HCT116 (cell line): Measurements from ENCODE around the gene FDCSP. TPM values are rescaled to one million over a fixed set of nuclear protein-coding genes. Genes with fewer than 3 reads are reported as not detected.

Experiments
- ATAC-seq: fragments of 200-7000 bp; cut with Tn5 transposase; 2 replicates; pipeline ENCODE4 v1.9.1; 2020; ENCODE audit warnings: mild to moderate bottlenecking, moderate library complexity
- BruUV-seq: library from RNA; stranded (reverse); fragments of 400-500 nt; replicated peaks from 2 replicates; lab custom pipeline; 2021; lab: Mats Ljungman, UMichigan
- CTCF ChIA-PET: fragments of 300-600 bp; sonication (Branson Sonifier 250); formaldehyde crosslinking; loops from one replicate; lab custom pipeline; 2021; ENCODE audit warnings: antibody characterized with exemption; lab: Charles Lee
- POLR2A ChIA-PET: fragments of 300-600, 350-600 bp; sonication (Branson Sonifier 250); formaldehyde crosslinking; loops from one replicate; lab custom pipeline; 2021; ENCODE audit warnings: antibody characterized with exemption; lab: Charles Lee
- RAD21 ChIA-PET, 2 experiments: fragments of 300-600 bp; sonication (Branson Sonifier 250); formaldehyde crosslinking; loops; one replicate each; lab custom pipeline; 2023; ENCODE audit warnings: low total read pairs in 2 of 2; ENCODE audit not compliant: uncharacterized antibody in 2 of 2, unreplicated experiment in 2 of 2, low non-redundant PET in 1 of 2; lab: Charles Lee
- DNase-seq: peaks from one replicate; pipeline ENCODE4 v3.0.0-alpha.2; 2010; ENCODE audit warnings: low read depth, low spot score
- H2AFZ ChIP-seq: fragments of 200-600 bp; shearing (Covaris generic), sonication (generic); 2 replicates; pipeline ENCODE4 v1.6.1; 2017; ENCODE audit warnings: low read depth, mixed run types, mixed read lengths, antibody characterized with exemption, low read length; ENCODE audit not compliant: poor library complexity, severe bottlenecking
- H3K27ac ChIP-seq: 2 replicates; pipeline ENCODE4 v1.5.1; 2012; ENCODE audit warnings: low read depth, low read length
- H3K27me3 ChIP-seq: fragments of 200-600 bp; sonication (generic); 2 replicates; pipeline ENCODE4 v1.6.1; 2016; ENCODE audit warnings: mixed run types, low read length, mixed read lengths; ENCODE audit not compliant: insufficient read depth
- H3K36me3 ChIP-seq, 2 experiments: fragments of 200-500 bp in 1 of 2; fragments of 200-600 bp in 1 of 2; sonication (Bioruptor generic) in 1 of 2; sonication (generic) in 1 of 2; 2 replicates each; pipeline versions ENCODE4 v1.5.1 to v1.6.1; 2014 to 2016; ENCODE audit warnings: low read length in 2 of 2, inconsistent platforms in 1 of 2, mixed read lengths in 1 of 2, mixed run types in 1 of 2; ENCODE audit not compliant: insufficient read depth in 2 of 2, control insufficient read depth in 1 of 2
- H3K4me1 ChIP-seq, 2 experiments: fragments of 200-600 bp in 1 of 2; sonication (generic) in 1 of 2; 2 replicates each; pipeline versions ENCODE4 v1.5.1 to v1.6.1; 2012 to 2017; ENCODE audit warnings: low read length in 2 of 2, inconsistent platforms in 1 of 2, mild to moderate bottlenecking in 1 of 2, mixed read lengths in 1 of 2, mixed run types in 1 of 2, moderate library complexity in 1 of 2; ENCODE audit not compliant: insufficient read depth in 2 of 2, control insufficient read depth in 1 of 2
- H3K4me2 ChIP-seq: fragments of 200-600 bp; sonication (generic); 2 replicates; pipeline ENCODE4 v1.6.1; 2017; ENCODE audit warnings: mixed run types, low read length, mixed read lengths
- H3K4me3 ChIP-seq, 2 experiments: fragments of 200-600 bp in 1 of 2; sonication (generic) in 1 of 2; replicated peaks in 1 of 2; 2 replicates each; pipeline ENCODE4 v1.5.1; 2011 to 2016; ENCODE audit warnings: low read length in 2 of 2, control low read depth in 1 of 2, low read depth in 1 of 2, mild to moderate bottlenecking in 1 of 2, mixed read lengths in 1 of 2, mixed run types in 1 of 2
- H3K79me2 ChIP-seq: fragments of 200-600 bp; sonication (generic); 2 replicates; pipeline ENCODE4 v1.6.1; 2017; ENCODE audit warnings: mild to moderate bottlenecking, mixed run types, low read length, moderate library complexity, mixed read lengths; ENCODE audit not compliant: insufficient read depth
- H3K9ac ChIP-seq: fragments of 200-600 bp; sonication (generic); 2 replicates; pipeline ENCODE4 v1.6.1; 2016; ENCODE audit warnings: low read length, mixed read lengths
- H3K9me2 ChIP-seq: fragments of 200-600 bp; sonication (generic), shearing (Covaris generic); 2 replicates; pipeline ENCODE4 v1.6.1; 2017; ENCODE audit warnings: mixed run types, mild to moderate bottlenecking, moderate library complexity; ENCODE audit not compliant: insufficient read depth
- H3K9me3 ChIP-seq, 2 experiments: fragments of 200-500 bp in 1 of 2; fragments of 200-600 bp in 1 of 2; sonication (Bioruptor generic) in 1 of 2; sonication (generic) in 1 of 2; 2 replicates each; pipeline ENCODE4 v1.6.1; 2014 to 2017; ENCODE audit warnings: low read length in 2 of 2, mixed read lengths in 2 of 2, inconsistent platforms in 1 of 2, low read depth in 1 of 2, mild to moderate bottlenecking in 1 of 2, mixed run types in 1 of 2, moderate library complexity in 1 of 2; ENCODE audit not compliant: control insufficient read depth in 1 of 2, insufficient read depth in 1 of 2
- H4K20me1 ChIP-seq: fragments of 200-600 bp; sonication (generic), shearing (Covaris generic); 2 replicates; pipeline ENCODE4 v1.6.1; 2017; ENCODE audit warnings: mixed run types, mild to moderate bottlenecking, moderate library complexity; ENCODE audit not compliant: insufficient read depth
- CBX3 ChIP-seq: IDR thresholded peaks from 2 replicates; pipeline ENCODE4 v1.6.1; 2012; ENCODE audit warnings: low read depth
- CEBPB ChIP-seq: IDR thresholded peaks from 2 replicates; pipeline ENCODE4 v1.6.1; 2012; ENCODE audit warnings: low read depth
- EGR1 ChIP-seq: IDR thresholded peaks from 2 replicates; pipeline ENCODE4 v1.6.1; 2012; ENCODE audit warnings: low read depth
- ELF1 ChIP-seq: IDR thresholded peaks from 2 replicates; pipeline ENCODE4 v1.6.1; 2012; ENCODE audit warnings: low read depth, borderline replicate concordance
- EZH2 ChIP-seq: fragments of 200-600 bp; sonication (generic); IDR thresholded peaks from 2 replicates; pipeline ENCODE4 v1.6.1; 2017; ENCODE audit warnings: antibody characterized with exemption, mixed run types
- EZH2phosphoT487 ChIP-seq: fragments of 200-600 bp; IDR thresholded peaks from 2 replicates; pipeline ENCODE4 v1.6.1; 2018; ENCODE audit warnings: antibody characterized with exemption, borderline replicate concordance
- JUND ChIP-seq: IDR thresholded peaks from 2 replicates; pipeline ENCODE4 v1.6.1; 2012
- POLR2A ChIP-seq: IDR thresholded peaks from 2 replicates; pipeline ENCODE4 v1.7.0; 2011; ENCODE audit warnings: borderline replicate concordance; ENCODE audit not compliant: insufficient read depth, insufficient read length; ENCODE audit errors: extremely low read depth
- POLR2AphosphoS5 ChIP-seq: IDR thresholded peaks from 2 replicates; pipeline ENCODE4 v1.6.1; 2011; ENCODE audit warnings: mild to moderate bottlenecking, low read depth, low read length, moderate library complexity
- SIN3A ChIP-seq: IDR thresholded peaks from 2 replicates; pipeline ENCODE4 v1.6.1; 2012; ENCODE audit warnings: low read depth
- TCF7L2 ChIP-seq: IDR thresholded peaks from 2 replicates; pipeline ENCODE4 v1.7.0; 2011; ENCODE audit warnings: borderline replicate concordance, inconsistent platforms; ENCODE audit not compliant: insufficient read depth, insufficient read length; ENCODE audit errors: extremely low read depth
- YY1 ChIP-seq: IDR thresholded peaks from 2 replicates; pipeline ENCODE4 v1.6.1; 2011; ENCODE audit warnings: low read length, low read depth, moderate library complexity, mild to moderate bottlenecking; ENCODE audit not compliant: insufficient replicate concordance; ENCODE audit errors: extremely low read depth
- intact Hi-C: fragments of 100-400 bp; cut with micrococcal nuclease; formaldehyde crosslinking; loops from 2 replicates; pipeline ENCODE4 v1.10.0; 2022
- total RNA-seq: library from RNA; stranded (reverse); gene quantifications from one replicate; pipeline ENCODE4 v1.2.1, GENCODE V29; 2021; ENCODE audit not compliant: unreplicated experiment
- TF ChIP-seq, protein P1 (sequence below): IDR thresholded peaks from 2 replicates; pipeline ENCODE4 v1.6.1; 2012
- TF ChIP-seq, protein P2 (sequence below), 3 experiments: fragments of 200-600 bp in 1 of 3; sonication (generic) in 1 of 3; IDR thresholded peaks in 2 of 3; conservative IDR thresholded peaks in 1 of 3; 2 replicates each; pipeline ENCODE4 v1.5.1; 2012 to 2017; ENCODE audit warnings: low read depth in 2 of 3, low read length in 2 of 3, antibody characterized with exemption in 1 of 3, borderline replicate concordance in 1 of 3, control low read depth in 1 of 3, mild to moderate bottlenecking in 1 of 3, mixed read lengths in 1 of 3, mixed run types in 1 of 3, moderate library complexity in 1 of 3; ENCODE audit not compliant: insufficient read depth in 1 of 3

FDCSP gene
- total RNA-seq, 1 experiment from 2014 or later = not detected

DNA sequence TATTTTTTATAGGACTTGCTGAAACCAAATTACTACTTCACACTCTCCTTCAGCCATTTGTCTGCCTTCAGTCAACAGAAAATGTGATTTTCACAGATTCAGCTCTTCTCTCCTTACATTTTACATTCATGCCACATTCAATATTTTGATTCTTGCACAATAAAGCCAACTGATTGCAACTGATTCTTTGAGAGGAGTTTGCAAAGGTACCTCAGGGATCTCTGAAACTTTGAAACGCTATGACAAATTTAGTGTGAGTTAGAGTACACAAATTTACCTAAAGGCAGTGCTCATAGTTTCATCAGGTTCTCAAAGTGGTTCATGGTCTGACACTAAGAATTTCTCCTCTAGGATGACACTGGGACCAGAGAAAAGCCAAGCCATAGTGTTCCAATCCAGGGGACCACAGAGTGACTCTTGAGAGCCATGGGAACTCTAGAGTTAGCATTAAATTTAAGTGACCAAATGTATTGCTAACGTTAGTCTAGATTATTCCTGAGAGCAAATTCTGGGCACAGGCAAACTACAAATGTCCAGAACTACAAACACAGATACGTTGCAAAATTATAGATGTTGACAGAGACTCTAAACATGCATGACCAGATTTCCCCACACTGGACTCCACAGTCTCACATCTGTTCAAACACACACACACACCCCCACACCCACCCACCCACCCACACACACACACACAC lies 25.5 kb downstream of the FDCSP start:
- BruUV-seq = no TSS peak
- H3K27ac ChIP-seq = no peak overlapping the region
- H3K4me2 ChIP-seq = no peak overlapping the region
- no peaks in the 10 kb centered on the region for H4K20me1 ChIP-seq
- DNase-seq (no peak), ATAC-seq (no peak)
- no peak overlapping the region for H3K4me3 ChIP-seq
- POLR2A ChIA-PET = no interaction called here
- H3K79me2 ChIP-seq = no peaks in the 10 kb centered on the region
- no peaks in the 10 kb centered on the region for H3K27me3 ChIP-seq
- H3K9me2 ChIP-seq = no peaks in the 10 kb centered on the region
- no peaks in the 10 kb centered on the region for H3K9me3 ChIP-seq
- no peak overlapping the region for H3K9ac ChIP-seq
- CTCF ChIA-PET = no interaction called here
- no peak for TF ChIP-seq EGR1
- TF ChIP-seq POLR2AphosphoS5 = no peak
- TF ChIP-seq, protein P1, sequence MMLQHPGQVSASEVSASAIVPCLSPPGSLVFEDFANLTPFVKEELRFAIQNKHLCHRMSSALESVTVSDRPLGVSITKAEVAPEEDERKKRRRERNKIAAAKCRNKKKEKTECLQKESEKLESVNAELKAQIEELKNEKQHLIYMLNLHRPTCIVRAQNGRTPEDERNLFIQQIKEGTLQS = no peak
- TF ChIP-seq CBX3 = no peak
- no peak for TF ChIP-seq EZH2phosphoT487
- no peak for TF ChIP-seq SIN3A
- TF ChIP-seq EZH2 = no peak
- no peak for TF ChIP-seq TCF7L2
- no peak for TF ChIP-seq JUND
- H2AFZ ChIP-seq = no peak overlapping the region
- RAD21 ChIA-PET = no interaction called here
- no peaks in the 10 kb centered on the region for H3K4me1 ChIP-seq
- no peaks in the 10 kb centered on the region for H3K36me3 ChIP-seq
- intact Hi-C loops = no loop called here

DNA sequence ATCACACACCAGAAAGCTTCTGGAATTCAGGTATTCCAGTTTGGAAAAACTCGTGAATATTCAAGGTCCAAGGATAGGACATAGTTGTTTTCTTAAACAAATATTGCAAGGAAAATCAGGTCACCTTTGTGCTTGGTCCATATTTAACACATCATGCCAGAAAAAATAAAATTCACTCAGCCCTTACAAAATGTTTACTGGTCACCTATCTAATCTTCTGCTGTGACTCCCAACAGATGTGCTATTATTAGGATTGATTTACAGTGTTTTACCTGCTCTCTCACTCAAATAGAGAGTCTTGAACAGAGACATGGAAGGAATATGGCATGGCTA lies 26.0 kb downstream of the FDCSP start:
- H2AFZ ChIP-seq = no peak overlapping the region
- no peaks in the 10 kb centered on the region for H3K79me2 ChIP-seq
- intact Hi-C loops = no loop called here
- DNase-seq (no peak), ATAC-seq (no peak)
- no TSS peak for BruUV-seq
- ChIA-PET RAD21 (no interaction called here), POLR2A (no interaction called here), CTCF (no interaction called here)
- no peak overlapping the region for H3K4me2 ChIP-seq
- H3K9me3 ChIP-seq = no peaks in the 10 kb centered on the region
- H3K4me1 ChIP-seq = no peaks in the 10 kb centered on the region
- H3K27me3 ChIP-seq = no peaks in the 10 kb centered on the region
- no peak overlapping the region for H3K4me3 ChIP-seq
- H3K9me2 ChIP-seq = no peaks in the 10 kb centered on the region
- no peak overlapping the region for H3K9ac ChIP-seq
- TF ChIP-seq CEBPB (no peak), EZH2 (no peak), TCF7L2 (no peak), POLR2A (no peak), YY1 (no peak), EGR1 (no peak), EZH2phosphoT487 (no peak), ELF1 (no peak)
- TF ChIP-seq, protein P2, sequence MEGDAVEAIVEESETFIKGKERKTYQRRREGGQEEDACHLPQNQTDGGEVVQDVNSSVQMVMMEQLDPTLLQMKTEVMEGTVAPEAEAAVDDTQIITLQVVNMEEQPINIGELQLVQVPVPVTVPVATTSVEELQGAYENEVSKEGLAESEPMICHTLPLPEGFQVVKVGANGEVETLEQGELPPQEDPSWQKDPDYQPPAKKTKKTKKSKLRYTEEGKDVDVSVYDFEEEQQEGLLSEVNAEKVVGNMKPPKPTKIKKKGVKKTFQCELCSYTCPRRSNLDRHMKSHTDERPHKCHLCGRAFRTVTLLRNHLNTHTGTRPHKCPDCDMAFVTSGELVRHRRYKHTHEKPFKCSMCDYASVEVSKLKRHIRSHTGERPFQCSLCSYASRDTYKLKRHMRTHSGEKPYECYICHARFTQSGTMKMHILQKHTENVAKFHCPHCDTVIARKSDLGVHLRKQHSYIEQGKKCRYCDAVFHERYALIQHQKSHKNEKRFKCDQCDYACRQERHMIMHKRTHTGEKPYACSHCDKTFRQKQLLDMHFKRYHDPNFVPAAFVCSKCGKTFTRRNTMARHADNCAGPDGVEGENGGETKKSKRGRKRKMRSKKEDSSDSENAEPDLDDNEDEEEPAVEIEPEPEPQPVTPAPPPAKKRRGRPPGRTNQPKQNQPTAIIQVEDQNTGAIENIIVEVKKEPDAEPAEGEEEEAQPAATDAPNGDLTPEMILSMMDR (IDR thresholded peaks at IDR 0.05 in 2 of 3, conservative IDR thresholded peaks at IDR 0.05 in 1 of 3; ENCODE audit: borderline replicate concordance in 1 of 3, insufficient read depth in 1 of 3, low read depth in 2 of 3, low read length in 2 of 3) = no peak
- TF ChIP-seq, protein P1 = no peak
- no peak overlapping the region for H3K27ac ChIP-seq
- H4K20me1 ChIP-seq = no peaks in the 10 kb centered on the region
- no peaks in the 10 kb centered on the region for H3K36me3 ChIP-seq
